D721Med (cell line): ENCODE results near the gene TBC1D12.

Source experiments
- DNase-seq: peaks from one replicate; pipeline ENCODE4 v3.0.0; 2011; ENCODE audit warnings: low spot score; ENCODE audit not compliant: insufficient read length
- FAIRE-seq: peaks from 2 replicates; lab custom pipeline; 2011; peaks lifted over from hg19 to GRCh38; lab: Jason Lieb, UNC
- CTCF ChIP-seq: IDR thresholded peaks from 2 replicates; pipeline ENCODE4 v1.5.1; 2012; ENCODE audit warnings: mild to moderate bottlenecking, control low read depth; ENCODE audit not compliant: insufficient read depth; ENCODE audit errors: missing control alignments

The TBC1D12 gene

DNA sequence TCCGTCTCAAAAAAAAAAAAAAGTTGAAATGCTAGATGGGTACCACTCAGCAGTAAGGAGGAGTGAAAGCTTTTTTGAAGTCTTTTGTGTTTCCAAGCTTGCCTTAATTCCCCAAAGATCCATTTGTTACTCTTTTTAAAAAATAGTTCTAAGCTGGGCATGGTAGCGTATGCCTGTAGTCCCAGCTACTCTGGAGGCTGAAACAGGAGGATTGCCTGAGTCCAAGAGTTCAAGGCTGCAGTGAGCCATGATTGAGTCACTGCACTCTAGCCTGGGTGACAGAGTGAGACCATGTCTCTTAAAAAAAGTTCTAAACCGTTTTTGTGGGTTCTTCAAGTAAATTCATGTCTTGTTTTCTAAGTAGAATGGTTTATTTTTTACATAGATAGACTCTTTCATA, 5.3 kb downstream of the TBC1D12 start:
- TF ChIP-seq CTCF = no peak
- DNase-seq (no peak), FAIRE-seq (no peak)

DNA sequence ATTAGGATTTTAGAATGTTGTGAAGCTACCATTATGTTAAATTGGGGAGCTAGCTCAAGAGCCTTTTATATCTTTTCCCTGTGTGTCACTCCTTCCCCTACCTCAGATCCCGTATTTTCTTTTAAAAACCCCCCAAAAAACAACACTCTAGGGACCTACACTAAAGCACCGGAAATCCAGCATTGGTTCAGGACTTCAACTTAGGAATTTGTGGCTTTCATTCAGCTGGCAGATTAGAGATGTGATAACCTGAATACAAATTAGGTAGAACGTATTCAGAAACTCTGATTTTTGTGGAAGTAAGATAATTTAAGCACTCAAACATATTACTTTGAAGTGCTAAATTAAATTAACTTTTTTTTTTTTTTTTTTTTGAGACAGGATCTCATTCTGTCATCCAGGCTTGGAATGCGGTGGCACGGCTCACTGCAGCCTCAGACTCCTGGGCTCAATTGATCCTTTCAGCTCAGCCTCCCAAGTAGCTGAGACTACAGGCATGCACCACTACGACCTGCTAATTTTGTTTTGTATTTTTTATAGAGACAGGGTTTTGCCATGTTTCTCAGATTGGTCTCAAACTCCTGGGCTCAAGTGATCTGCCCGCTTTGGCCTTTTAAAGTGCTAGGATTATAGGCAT, 6.8 kb downstream of the TBC1D12 start:
- FAIRE-seq = no peak
- DNase-seq = no peak
- TF ChIP-seq CTCF = no peak

GRCh38 chr10:94411304-94411703, 9.0 kb downstream of the TBC1D12 start:
- TF ChIP-seq CTCF = no peak
- FAIRE-seq = no peak
- DNase-seq = no peak

- DNase-seq (no peak), FAIRE-seq (no peak)
- no peak for TF ChIP-seq CTCF
Observed at GRCh38 chr10:94412449-94412848, 10.1 kb downstream of the TBC1D12 start.

DNA sequence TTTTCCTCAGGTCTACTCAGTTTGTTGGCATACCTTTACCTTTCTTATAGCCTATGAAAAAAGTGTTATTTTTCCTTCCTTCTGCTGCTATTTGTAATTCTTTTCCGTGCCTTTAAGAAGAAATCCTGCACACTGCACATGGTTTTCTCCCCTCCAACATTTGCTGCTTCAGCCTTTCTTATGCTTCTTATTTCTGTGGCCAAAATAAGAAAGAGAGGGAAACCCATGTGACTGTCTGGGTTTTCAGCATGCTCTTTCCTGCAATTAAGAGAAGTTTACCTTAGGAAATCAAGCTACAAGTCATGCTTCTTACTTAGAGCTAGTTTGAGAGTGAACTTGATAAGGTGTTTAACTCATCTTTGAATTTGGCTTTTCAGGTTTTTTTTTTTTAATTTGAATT, 11.0 kb downstream of the TBC1D12 start:
- FAIRE-seq (no peak), DNase-seq (no peak)
- TF ChIP-seq CTCF = no peak

- no peak for FAIRE-seq
Observed at GRCh38 chr10:94416896-94417295, 14.6 kb downstream of the TBC1D12 start.

More at GRCh38 chr10:94416896-94417295, 14.6 kb downstream of the TBC1D12 start:
- TF ChIP-seq CTCF = no peak
- no peak for DNase-seq
